Ovary (tissue), 3 donors: ENCODE data around the gene DBH.

Experiments used
- POLR2A ChIP-seq: fragments of 450-650 bp; IDR thresholded peaks from one replicate; pipeline ENCODE4 v1.6.1; 2017; ENCODE audit warnings: antibody characterized with exemption, mild to moderate bottlenecking, moderate library complexity
- TF ChIP-seq, protein P1 (sequence below), 3 donors: fragments of 450-650 bp in 2 of 3; fragments of 200-600 bp in 1 of 3; IDR thresholded peaks; one replicate each; pipeline versions ENCODE4 v1.5.1 to v1.8.0; 2016 to 2022; ENCODE audit warnings: antibody characterized with exemption in 3 of 3, mild to moderate bottlenecking in 1 of 3
- donor health status: DM: no; HTN: no; CAD: no.

DNA sequence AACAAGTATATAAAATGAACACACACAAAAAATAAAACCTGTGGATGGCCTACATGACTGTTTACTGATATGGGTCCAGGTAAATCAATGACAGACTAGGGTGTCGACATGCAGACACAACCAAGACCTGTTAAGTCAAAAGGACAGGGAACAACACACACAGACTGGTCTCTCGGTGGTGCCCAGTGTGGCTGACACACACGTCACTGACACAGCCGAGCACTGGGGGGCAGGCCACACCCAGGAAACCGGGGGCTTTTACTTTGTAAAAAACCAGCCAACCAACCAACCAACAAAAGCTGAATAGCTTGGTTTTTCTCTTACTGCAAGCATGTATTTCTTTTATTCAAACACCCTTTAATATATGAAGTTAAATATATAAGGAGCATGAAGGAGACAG, 31.9 kb upstream of the DBH start:
- TF ChIP-seq, protein P1, sequence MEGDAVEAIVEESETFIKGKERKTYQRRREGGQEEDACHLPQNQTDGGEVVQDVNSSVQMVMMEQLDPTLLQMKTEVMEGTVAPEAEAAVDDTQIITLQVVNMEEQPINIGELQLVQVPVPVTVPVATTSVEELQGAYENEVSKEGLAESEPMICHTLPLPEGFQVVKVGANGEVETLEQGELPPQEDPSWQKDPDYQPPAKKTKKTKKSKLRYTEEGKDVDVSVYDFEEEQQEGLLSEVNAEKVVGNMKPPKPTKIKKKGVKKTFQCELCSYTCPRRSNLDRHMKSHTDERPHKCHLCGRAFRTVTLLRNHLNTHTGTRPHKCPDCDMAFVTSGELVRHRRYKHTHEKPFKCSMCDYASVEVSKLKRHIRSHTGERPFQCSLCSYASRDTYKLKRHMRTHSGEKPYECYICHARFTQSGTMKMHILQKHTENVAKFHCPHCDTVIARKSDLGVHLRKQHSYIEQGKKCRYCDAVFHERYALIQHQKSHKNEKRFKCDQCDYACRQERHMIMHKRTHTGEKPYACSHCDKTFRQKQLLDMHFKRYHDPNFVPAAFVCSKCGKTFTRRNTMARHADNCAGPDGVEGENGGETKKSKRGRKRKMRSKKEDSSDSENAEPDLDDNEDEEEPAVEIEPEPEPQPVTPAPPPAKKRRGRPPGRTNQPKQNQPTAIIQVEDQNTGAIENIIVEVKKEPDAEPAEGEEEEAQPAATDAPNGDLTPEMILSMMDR (IDR thresholded peaks at IDR 0.05), result no peak
- TF ChIP-seq POLR2A, result no peak
